Epithelial cell of esophagus (primary cell): ENCODE data around the gene AMIGO2.

ENCODE experiments used
- DNase-seq: peaks from one replicate; pipeline ENCODE4 v3.0.0; 2010; ENCODE audit warnings: low read depth
- H3K4me3 ChIP-seq: 2 replicates; pipeline ENCODE4 v1.5.1; 2011; ENCODE audit warnings: mild to moderate bottlenecking, low read length, control low read depth
- CTCF ChIP-seq: IDR thresholded peaks from 2 replicates; pipeline ENCODE4 v1.5.1; 2011; ENCODE audit warnings: low read depth, mild to moderate bottlenecking, low read length, control low read depth, inconsistent platforms; ENCODE audit not compliant: insufficient read depth; ENCODE audit errors: missing control alignments

Gene AMIGO2

GRCh38 chr12:47073951-47074350 is 5.8 kb downstream of the AMIGO2 start:
- no peak overlapping the region for H3K4me3 ChIP-seq
- no peak for TF ChIP-seq CTCF
- no peak for DNase-seq

GRCh38 chr12:47071241-47071852 is 8.4 kb downstream of the AMIGO2 start:
- peak; percentile 26 for DNase-seq
- peak; percentile 49 for TF ChIP-seq CTCF
- H3K4me3 ChIP-seq = no peak overlapping the region

GRCh38 chr12:47070310-47070709 is 9.4 kb downstream of the AMIGO2 start:
- no peak for DNase-seq
- no peak for TF ChIP-seq CTCF

GRCh38 chr12:47068539-47068938 is 11.2 kb downstream of the AMIGO2 start:
- DNase-seq = no peak
- TF ChIP-seq CTCF = no peak
- H3K4me3 ChIP-seq = no peak overlapping the region

More at GRCh38 chr12:47070310-47070709, 9.4 kb downstream of the AMIGO2 start:
- H3K4me3 ChIP-seq = no peak overlapping the region

- no peak for DNase-seq
- no peak overlapping the region for H3K4me3 ChIP-seq
- TF ChIP-seq CTCF = no peak
These were observed 11.9 kb downstream of the AMIGO2 start for GRCh38 chr12:47067771-47068431.

GRCh38 chr12:47067176-47067575 is 12.6 kb downstream of the AMIGO2 start:
- no peak for TF ChIP-seq CTCF
- DNase-seq = no peak
- no peak overlapping the region for H3K4me3 ChIP-seq
